SU-DHL-6 (cell line): ENCODE results near the gene MYZAP.

Source experiments
- EZH2phosphoT487 ChIP-seq: fragments of 200-600 bp; sonication (generic), shearing (Covaris generic); conservative IDR thresholded peaks from 2 replicates; pipeline ENCODE4 v1.6.1; 2018; ENCODE audit warnings: mild to moderate bottlenecking, antibody characterized with exemption, low read length, moderate library complexity, mixed read lengths
- TF ChIP-seq, protein P1 (sequence below): fragments of 200-600 bp; sonication (generic); IDR thresholded peaks from one replicate; pipeline ENCODE4 v1.5.1; 2017; ENCODE audit warnings: antibody characterized with exemption, mild to moderate bottlenecking, low read length, moderate library complexity; ENCODE audit not compliant: insufficient read depth, poor library complexity, severe bottlenecking

DNA sequence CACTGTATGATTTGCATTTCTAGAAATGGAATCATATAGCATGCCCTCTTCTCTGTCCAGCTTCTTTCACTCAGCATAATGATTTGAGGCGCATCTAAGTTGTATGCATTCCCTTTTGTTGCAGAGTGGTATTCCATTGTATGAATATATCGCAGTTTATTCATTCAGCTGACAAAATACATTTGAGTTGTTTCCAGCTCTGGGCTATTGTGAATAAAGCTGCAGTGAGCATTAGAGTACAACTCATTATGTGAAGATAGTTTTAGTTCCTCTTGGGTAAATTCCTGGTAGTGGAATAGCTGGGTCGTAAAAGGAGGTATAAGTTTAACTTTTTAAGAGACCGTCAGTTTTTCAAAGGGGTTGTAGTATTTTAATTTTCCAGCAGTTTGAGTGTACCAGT, 76.3 kb downstream of the MYZAP start:
- TF ChIP-seq, protein P1, sequence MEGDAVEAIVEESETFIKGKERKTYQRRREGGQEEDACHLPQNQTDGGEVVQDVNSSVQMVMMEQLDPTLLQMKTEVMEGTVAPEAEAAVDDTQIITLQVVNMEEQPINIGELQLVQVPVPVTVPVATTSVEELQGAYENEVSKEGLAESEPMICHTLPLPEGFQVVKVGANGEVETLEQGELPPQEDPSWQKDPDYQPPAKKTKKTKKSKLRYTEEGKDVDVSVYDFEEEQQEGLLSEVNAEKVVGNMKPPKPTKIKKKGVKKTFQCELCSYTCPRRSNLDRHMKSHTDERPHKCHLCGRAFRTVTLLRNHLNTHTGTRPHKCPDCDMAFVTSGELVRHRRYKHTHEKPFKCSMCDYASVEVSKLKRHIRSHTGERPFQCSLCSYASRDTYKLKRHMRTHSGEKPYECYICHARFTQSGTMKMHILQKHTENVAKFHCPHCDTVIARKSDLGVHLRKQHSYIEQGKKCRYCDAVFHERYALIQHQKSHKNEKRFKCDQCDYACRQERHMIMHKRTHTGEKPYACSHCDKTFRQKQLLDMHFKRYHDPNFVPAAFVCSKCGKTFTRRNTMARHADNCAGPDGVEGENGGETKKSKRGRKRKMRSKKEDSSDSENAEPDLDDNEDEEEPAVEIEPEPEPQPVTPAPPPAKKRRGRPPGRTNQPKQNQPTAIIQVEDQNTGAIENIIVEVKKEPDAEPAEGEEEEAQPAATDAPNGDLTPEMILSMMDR: no peak
- TF ChIP-seq EZH2phosphoT487: no peak
